HK-2 (cell line): ENCODE measurements around the gene LRRC71.
"Not testable (repeated sequence)": the region's sequence is repeated elsewhere in the genome, so short reads cannot be mapped to it uniquely, and the experiment has no call there.

Experiments
- DNase-seq: peaks from one replicate; pipeline ENCODE4 v3.0.0-alpha.2; 2018; ENCODE audit not compliant: unreplicated experiment

LRRC71 gene

GRCh38 chr1:156905651-156906050 lies 14.8 kb upstream of the LRRC71 start:
- DNase-seq, result no peak

DNA sequence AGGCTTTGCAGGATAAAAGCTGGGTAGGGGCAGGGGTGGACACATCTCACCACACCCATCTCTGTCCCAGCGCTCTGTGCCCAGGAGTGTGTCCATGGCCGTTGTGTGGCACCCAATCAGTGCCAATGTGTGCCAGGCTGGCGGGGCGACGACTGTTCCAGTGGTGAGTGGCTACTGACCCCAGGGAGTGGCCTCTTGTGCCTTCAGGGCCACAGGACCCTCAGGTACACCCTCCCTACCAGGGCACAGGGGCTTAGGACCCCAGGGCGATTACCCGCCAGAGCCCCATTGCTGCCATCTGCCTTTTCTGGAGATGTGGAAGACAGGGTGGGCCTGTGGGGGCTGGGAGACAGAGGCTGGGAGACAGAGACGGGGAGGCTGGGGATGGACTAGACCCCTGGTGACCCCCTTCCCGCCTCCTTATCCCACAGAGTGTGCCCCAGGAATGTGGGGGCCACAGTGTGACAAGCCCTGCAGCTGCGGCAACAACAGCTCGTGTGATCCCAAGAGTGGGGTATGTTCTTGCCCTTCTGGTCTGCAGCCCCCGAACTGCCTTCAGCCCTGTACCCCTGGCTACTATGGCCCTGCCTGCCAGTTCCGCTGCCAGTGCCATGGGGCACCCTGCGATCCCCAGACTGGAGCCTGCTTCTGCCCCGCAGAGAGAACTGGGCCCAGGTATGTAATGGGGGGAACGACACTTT lies 14.1 kb upstream of the LRRC71 start:
- DNase-seq, result no peak

DNA sequence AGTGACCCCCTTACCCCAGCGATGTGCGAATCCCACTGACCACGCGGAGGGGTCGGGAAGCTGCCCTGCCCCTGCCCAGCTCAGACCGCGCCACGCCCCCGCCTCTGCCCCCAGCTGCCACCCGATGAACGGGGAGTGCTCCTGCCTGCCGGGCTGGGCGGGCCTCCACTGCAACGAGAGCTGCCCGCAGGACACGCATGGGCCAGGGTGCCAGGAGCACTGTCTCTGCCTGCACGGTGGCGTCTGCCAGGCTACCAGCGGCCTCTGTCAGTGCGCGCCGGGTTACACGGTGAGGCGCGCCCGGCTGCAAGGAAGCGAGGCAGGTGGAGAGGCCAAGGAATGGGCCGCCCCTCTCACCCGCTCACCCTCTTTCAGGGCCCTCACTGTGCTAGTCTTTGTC lies 11.9 kb upstream of the LRRC71 start:
- DNase-seq, result no peak

DNA sequence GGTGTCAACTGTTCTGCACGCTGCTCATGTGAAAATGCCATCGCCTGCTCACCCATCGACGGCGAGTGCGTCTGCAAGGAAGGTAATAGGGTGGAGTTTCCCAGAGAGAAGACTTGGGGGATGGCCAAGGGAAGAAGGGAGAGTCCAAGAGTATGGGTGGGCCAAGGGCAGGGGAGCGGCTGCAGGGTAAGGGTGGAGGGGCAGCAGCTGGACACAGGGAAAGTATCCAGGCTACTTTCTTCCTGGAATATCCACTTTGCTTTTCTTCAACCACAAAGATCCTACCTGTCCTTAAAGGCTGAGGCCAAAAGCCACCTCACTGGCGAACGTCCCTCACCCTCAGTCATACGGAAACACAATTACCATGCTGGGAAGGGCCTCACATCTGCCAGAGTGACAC lies 11.5 kb upstream of the LRRC71 start:
- DNase-seq, result no peak

DNA sequence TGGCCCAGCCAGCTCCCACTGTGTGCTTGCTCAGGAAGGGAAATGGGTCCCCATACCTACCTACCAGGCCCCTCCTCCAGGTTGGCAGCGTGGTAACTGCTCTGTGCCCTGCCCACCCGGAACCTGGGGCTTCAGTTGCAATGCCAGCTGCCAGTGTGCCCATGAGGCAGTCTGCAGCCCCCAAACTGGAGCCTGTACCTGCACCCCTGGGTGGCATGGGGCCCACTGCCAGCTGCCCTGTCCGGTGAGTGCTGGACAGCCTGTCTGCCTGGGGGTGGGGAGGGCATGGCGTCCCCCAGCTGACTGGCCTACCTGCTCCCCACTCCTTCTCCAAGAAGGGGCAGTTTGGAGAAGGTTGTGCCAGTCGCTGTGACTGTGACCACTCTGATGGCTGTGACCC lies 10.8 kb upstream of the LRRC71 start:
- no peak for DNase-seq

DNA sequence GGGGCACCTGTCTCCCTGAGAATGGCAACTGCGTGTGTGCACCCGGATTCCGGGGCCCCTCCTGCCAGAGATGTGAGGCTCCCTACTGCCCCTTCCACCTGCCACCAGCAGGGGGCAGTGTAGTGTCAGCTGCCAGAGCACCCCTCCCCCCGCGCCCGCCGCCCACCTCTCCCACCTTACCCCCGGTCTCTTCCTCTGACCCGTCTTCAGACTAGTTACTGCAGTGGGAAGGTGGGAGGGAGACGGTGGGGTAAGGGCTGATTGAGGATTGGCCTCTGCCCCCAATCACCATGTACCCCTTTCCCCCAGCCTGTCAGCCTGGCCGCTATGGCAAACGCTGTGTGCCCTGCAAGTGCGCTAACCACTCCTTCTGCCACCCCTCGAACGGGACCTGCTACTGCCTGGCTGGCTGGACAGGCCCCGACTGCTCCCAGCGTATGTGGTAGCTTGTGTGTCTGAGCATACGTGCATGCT lies 10.1 kb upstream of the LRRC71 start:
- no peak for DNase-seq

- DNase-seq, result no peak
Observed at GRCh38 chr1:156911577-156912298, 8.7 kb upstream of the LRRC71 start.

DNA sequence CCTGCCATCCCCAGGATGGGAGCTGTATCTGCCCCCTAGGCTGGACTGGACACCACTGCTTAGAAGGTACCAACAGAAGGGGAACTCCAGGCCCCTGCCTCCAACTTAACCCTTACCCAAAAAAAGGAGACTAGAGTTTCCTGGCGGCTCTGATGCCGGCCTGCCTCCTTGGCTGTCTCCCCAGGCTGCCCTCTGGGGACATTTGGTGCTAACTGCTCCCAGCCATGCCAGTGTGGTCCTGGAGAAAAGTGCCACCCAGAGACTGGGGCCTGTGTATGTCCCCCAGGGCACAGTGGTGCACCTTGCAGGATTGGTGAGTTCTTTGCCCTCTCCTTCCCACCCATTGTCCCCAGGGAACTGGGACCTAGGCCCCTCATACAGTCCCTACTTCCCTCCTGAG lies 8.1 kb upstream of the LRRC71 start:
- no peak for DNase-seq

GRCh38 chr1:156912861-156913808 lies 7.3 kb upstream of the LRRC71 start:
- no peak for DNase-seq

DNA sequence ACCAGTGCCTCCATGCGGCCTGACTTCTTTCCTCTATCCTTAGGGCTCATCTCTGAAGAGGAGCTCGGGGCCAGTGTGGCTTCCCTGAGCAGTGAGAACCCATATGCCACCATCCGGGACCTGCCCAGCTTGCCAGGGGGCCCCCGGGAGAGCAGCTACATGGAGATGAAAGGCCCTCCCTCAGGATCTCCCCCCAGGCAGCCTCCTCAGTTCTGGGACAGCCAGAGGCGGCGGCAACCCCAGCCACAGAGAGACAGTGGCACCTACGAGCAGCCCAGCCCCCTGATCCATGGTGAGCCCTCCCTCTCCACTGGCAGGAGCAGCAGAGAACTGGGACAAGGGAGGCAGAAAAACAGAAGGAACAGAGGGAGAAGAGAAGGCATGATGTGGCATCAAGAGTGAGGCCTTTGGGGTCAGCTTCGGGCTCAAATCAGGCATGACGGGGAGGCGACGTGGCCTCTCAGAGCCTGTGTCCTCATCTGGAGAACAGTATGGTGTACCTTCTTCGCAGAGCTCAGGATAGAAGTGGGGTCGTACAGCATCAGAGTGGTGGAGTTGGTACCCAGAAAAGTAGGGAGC lies 6.5 kb upstream of the LRRC71 start:
- no peak for DNase-seq

DNA sequence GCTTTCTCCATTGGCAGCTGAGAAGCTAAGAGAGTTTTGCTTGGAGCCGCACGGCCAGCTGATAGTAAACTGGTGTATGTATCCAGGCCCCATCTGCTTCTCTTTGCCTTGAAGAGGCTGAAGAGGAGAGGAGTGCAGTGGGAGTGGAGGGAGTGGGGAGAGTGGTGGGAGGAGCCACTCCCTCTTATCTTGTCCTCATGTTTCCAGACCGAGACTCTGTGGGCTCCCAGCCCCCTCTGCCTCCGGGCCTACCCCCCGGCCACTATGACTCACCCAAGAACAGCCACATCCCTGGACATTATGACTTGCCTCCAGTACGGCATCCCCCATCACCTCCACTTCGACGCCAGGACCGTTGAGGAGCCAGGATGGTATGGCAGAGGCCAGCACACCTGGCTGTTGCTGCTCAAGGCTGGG lies 6.0 kb upstream of the LRRC71 start:
- DNase-seq, result peak; percentile 63

DNA sequence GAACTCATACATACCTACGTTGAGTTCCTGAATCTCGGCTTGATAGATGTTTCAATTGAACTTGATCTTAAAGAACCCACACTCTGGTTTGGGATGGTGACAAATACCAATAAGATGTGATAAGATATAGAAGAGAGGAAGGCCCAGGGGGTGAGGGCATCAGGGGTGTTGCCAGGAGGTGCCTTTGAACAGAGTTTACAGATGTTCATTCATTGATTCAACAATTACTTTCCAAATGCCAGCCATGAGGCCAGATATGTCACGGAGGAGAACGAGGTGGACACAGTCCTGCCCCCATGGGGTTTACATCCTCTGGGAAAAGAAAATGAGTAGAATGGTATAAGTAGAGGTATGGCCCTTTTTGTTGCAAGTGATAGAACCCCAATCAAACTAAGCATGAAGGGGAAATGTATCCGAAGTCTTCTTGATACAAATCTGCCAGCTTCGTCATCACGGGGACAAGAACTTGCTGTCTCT lies 659 bp downstream of the LRRC71 start:
- no peak for DNase-seq

GRCh38 chr1:156922986-156923669 lies 2.7 kb downstream of the LRRC71 start:
- DNase-seq, result no peak

GRCh38 chr1:156923670-156924477 lies 3.4 kb downstream of the LRRC71 start:
- no peak for DNase-seq

GRCh38 chr1:156924478-156925153 lies 4.2 kb downstream of the LRRC71 start:
- DNase-seq, result no peak

- no peak for DNase-seq
Observed at GRCh38 chr1:156925154-156926010, 5.0 kb downstream of the LRRC71 start.

GRCh38 chr1:156926175-156926574 lies 5.7 kb downstream of the LRRC71 start:
- DNase-seq, result peak; percentile 96

GRCh38 chr1:156926695-156927094 lies 6.3 kb downstream of the LRRC71 start:
- DNase-seq, result not testable (repeated sequence)
